ENCODE measurements around the gene CALHM2. TPM values are rescaled to one million over a fixed set of nuclear protein-coding genes. Genes with fewer than 3 reads are reported as not detected.

The CALHM2 gene
- total RNA-seq, 1 donor from 2014 or later: 0.44 TPM

GRCh38 chr10:103469201-103469600, 17.0 kb upstream of the CALHM2 start:
- DNase-seq: no peak
- H3K4me3 Mint-ChIP-seq (ENCODE audit: unreplicated experiment): no peak overlapping the region
- H3K27me3 Mint-ChIP-seq (ENCODE audit: unreplicated experiment): peaks cover under 1% of the 10 kb centered on the region
- peaks cover 6% of the 10 kb centered on the region for H3K4me1 Mint-ChIP-seq (ENCODE audit: low read depth, unreplicated experiment)
- no peaks in the 10 kb centered on the region for H3K36me3 Mint-ChIP-seq (ENCODE audit: unreplicated experiment)
- H3K9me3 Mint-ChIP-seq (ENCODE audit: unreplicated experiment): peaks cover 3% of the 10 kb centered on the region
- no peak overlapping the region for H3K27ac Mint-ChIP-seq (ENCODE audit: unreplicated experiment)
- no peak for TF ChIP-seq CTCF (IDR thresholded peaks at IDR 0.05; ENCODE audit: partially characterized antibody, unreplicated experiment)

- no peak for DNase-seq
- Mint-ChIP-seq H3K27me3 (ENCODE audit: unreplicated experiment) (peaks cover 2% of the 10 kb centered on the region), H3K36me3 (ENCODE audit: unreplicated experiment) (no peaks in the 10 kb centered on the region), H3K9me3 (ENCODE audit: unreplicated experiment) (peaks cover 3% of the 10 kb centered on the region), H3K4me3 (ENCODE audit: unreplicated experiment) (peak overlapping the region; percentile 36), H3K4me1 (ENCODE audit: low read depth, unreplicated experiment) (peaks cover 6% of the 10 kb centered on the region), H3K27ac (ENCODE audit: unreplicated experiment) (no peak overlapping the region)
- TF ChIP-seq CTCF (IDR thresholded peaks at IDR 0.05; ENCODE audit: partially characterized antibody, unreplicated experiment): no peak
Observed at GRCh38 chr10:103467406-103467805, 15.2 kb upstream of the CALHM2 start.

- no peak overlapping the region for H3K27ac Mint-ChIP-seq (ENCODE audit: unreplicated experiment)
- peaks cover 2% of the 10 kb centered on the region for H3K27me3 Mint-ChIP-seq (ENCODE audit: unreplicated experiment)
- H3K4me3 Mint-ChIP-seq (ENCODE audit: unreplicated experiment): no peak overlapping the region
- H3K9me3 Mint-ChIP-seq (ENCODE audit: unreplicated experiment): peaks cover 3% of the 10 kb centered on the region
- DNase-seq: no peak
- H3K4me1 Mint-ChIP-seq (ENCODE audit: low read depth, unreplicated experiment): peaks cover 6% of the 10 kb centered on the region
- no peaks in the 10 kb centered on the region for H3K36me3 Mint-ChIP-seq (ENCODE audit: unreplicated experiment)
- TF ChIP-seq CTCF (IDR thresholded peaks at IDR 0.05; ENCODE audit: partially characterized antibody, unreplicated experiment): no peak
Observed at GRCh38 chr10:103466734-103467133, 14.6 kb upstream of the CALHM2 start.

GRCh38 chr10:103465411-103466179, 13.4 kb upstream of the CALHM2 start:
- no peak for DNase-seq
- Mint-ChIP-seq H3K36me3 (ENCODE audit: unreplicated experiment) (no peaks in the 10 kb centered on the region), H3K4me3 (ENCODE audit: unreplicated experiment) (no peak overlapping the region), H3K27ac (ENCODE audit: unreplicated experiment) (no peak overlapping the region), H3K4me1 (ENCODE audit: low read depth, unreplicated experiment) (peaks cover 6% of the 10 kb centered on the region), H3K9me3 (ENCODE audit: unreplicated experiment) (peaks cover 1% of the 10 kb centered on the region), H3K27me3 (ENCODE audit: unreplicated experiment) (peaks cover 2% of the 10 kb centered on the region)
- TF ChIP-seq CTCF (IDR thresholded peaks at IDR 0.05; ENCODE audit: partially characterized antibody, unreplicated experiment): no peak

GRCh38 chr10:103463499-103463898, 11.3 kb upstream of the CALHM2 start:
- H3K27ac Mint-ChIP-seq (ENCODE audit: unreplicated experiment): no peak overlapping the region
- peaks cover 1% of the 10 kb centered on the region for H3K9me3 Mint-ChIP-seq (ENCODE audit: unreplicated experiment)
- peaks cover 8% of the 10 kb centered on the region for H3K27me3 Mint-ChIP-seq (ENCODE audit: unreplicated experiment)
- no peak overlapping the region for H3K4me3 Mint-ChIP-seq (ENCODE audit: unreplicated experiment)
- H3K4me1 Mint-ChIP-seq (ENCODE audit: low read depth, unreplicated experiment): peaks cover 8% of the 10 kb centered on the region
- no peak for DNase-seq
- no peaks in the 10 kb centered on the region for H3K36me3 Mint-ChIP-seq (ENCODE audit: unreplicated experiment)
- TF ChIP-seq CTCF (IDR thresholded peaks at IDR 0.05; ENCODE audit: partially characterized antibody, unreplicated experiment): no peak

Data from glutamatergic neuron (in vitro differentiated cells).